ENCODE measurements around the gene KRTAP9-1.

DNA sequence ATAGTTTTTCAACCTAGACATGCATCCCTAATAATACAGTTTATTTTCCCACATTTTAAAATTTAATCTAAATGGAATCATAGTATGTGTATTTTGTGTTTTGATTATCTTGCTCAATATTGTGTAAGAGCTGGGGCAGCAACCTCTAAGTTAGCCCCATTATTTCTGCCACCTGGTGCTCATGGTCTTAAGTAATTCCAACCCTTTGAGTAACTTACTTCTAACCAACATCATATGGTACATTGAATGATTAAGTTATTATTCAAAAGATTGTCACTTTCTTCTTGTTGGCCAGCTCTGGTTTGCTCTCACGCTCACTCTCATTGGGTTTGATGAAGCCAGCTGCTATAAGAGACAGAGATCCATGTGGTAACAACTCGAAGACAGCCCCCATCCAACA lies 17.8 kb upstream of the KRTAP9-1 start:
- no peak for TF ChIP-seq POLR2AphosphoS5 (IDR thresholded peaks at IDR 0.05)
- TF ChIP-seq, protein P1, sequence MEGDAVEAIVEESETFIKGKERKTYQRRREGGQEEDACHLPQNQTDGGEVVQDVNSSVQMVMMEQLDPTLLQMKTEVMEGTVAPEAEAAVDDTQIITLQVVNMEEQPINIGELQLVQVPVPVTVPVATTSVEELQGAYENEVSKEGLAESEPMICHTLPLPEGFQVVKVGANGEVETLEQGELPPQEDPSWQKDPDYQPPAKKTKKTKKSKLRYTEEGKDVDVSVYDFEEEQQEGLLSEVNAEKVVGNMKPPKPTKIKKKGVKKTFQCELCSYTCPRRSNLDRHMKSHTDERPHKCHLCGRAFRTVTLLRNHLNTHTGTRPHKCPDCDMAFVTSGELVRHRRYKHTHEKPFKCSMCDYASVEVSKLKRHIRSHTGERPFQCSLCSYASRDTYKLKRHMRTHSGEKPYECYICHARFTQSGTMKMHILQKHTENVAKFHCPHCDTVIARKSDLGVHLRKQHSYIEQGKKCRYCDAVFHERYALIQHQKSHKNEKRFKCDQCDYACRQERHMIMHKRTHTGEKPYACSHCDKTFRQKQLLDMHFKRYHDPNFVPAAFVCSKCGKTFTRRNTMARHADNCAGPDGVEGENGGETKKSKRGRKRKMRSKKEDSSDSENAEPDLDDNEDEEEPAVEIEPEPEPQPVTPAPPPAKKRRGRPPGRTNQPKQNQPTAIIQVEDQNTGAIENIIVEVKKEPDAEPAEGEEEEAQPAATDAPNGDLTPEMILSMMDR (IDR thresholded peaks at IDR 0.05), result no peak

All from stomach (tissue), 4 donors.